Inflammatory macrophage (primary cell): ENCODE results near the gene TACC2.

Experiments used
- DNase-seq, 2 donors: peaks; one replicate each; pipeline ENCODE4 v3.0.0-alpha.2; 2020 to 2022

Gene TACC2

GRCh38 chr10:122301055-122301810 is 312.3 kb downstream of the TACC2 start:
- no peak for DNase-seq

DNA sequence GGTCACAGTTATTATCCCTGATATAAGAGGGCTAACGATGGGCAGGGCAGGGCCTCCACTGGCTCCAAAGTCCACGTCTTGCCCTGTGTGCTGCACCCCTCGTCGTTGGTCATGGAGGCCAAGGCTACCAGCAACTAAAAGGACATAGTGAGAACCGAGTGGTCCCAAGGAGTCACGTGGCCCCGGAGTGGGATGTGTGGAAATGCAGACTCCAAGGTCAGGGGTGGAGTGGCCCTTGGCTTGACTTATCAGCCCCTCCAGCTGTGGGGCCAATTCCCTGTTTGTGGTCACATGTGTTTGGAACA is 312.8 kb downstream of the TACC2 start:
- DNase-seq: no peak

DNA sequence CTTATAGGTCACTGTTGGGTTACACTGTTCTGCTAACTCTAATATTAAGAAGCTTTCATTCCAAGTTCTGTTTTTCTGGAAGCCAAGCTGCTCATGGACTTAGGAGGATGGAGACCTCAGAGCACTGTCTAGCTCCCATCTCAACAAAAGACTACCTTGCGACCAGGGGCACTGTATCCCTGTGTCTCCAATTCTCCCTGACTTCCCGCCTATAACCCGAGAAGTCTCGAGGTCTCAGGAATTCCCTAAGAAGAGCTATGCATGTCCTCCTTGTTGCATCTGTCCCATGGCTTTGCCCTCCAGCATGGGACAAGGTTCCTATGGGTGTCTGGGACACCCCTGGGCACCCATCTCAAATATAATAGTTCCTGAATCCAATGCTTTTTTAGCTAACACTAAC is 313.4 kb downstream of the TACC2 start:
- DNase-seq: no peak

- DNase-seq: no peak
These were observed 314.5 kb downstream of the TACC2 start for GRCh38 chr10:122303271-122304053.
